ENCODE results near the gene RORB. TPM values are rescaled to one million over a fixed set of nuclear protein-coding genes. Genes with fewer than 3 reads are reported as not detected.
A peak's percentile ranks its signal among the peaks of the same experiment; 100 is the strongest.

The RORB gene
- polyA plus RNA-seq, 1 donor from 2014 or later, result 0.77 TPM

DNA sequence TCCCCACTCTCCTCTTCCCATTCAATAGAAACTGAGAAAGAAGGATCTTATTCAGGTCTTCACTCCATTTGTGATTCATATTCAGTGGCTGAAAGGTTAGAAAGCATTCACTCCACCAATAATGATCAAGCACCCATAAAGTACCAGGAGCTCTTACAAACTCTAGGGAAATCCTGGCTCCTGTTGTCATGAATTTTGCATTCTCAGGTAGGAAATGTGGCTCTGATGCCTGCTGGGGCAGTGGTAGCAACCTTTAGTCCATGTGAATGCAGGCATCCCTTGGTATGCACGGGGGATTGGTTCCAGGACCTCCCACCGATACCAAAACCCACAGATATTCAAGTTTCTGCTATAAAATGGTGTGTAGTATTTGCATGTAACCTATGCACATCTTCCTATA, 3.6 kb upstream of the RORB start:
- Histone ChIP-seq H3K9me2 (ENCODE audit: insufficient read depth, low read length) (no peaks in the 10 kb centered on the region), H3K79me2 (replicated peaks; ENCODE audit: insufficient read depth, low read length) (no peaks in the 10 kb centered on the region), H3K9me3 (ENCODE audit: low read length) (no peaks in the 10 kb centered on the region), H3K27me3 (ENCODE audit: insufficient read depth, low read depth, low read length) (peaks cover 21% of the 10 kb centered on the region), H3K27ac (ENCODE audit: low read length) (no peak overlapping the region), H3K36me3 (ENCODE audit: insufficient read depth, low read length) (no peaks in the 10 kb centered on the region), H3K4me3 (ENCODE audit: low read length) (no peak overlapping the region), H2AFZ (ENCODE audit: low read depth, low read length) (no peak overlapping the region), H3K4me2 (ENCODE audit: low read length) (no peak overlapping the region), H4K20me1 (ENCODE audit: insufficient read depth) (no peaks in the 10 kb centered on the region), H3K9ac (ENCODE audit: low read length) (no peak overlapping the region), H3F3A (ENCODE audit: insufficient read depth, low read length, poor library complexity, severe bottlenecking) (no peaks in the 10 kb centered on the region)
- TF ChIP-seq SMC3 (conservative IDR thresholded peaks at IDR 0.05; ENCODE audit: poor library complexity), result no peak
- TF ChIP-seq POLR2AphosphoS5 (IDR thresholded peaks at IDR 0.05), result no peak
- TF ChIP-seq MXI1 (conservative IDR thresholded peaks at IDR 0.05; ENCODE audit: poor library complexity, severe bottlenecking), result no peak
- TF ChIP-seq EP300 (conservative IDR thresholded peaks at IDR 0.05; ENCODE audit: poor library complexity, severe bottlenecking), result no peak
- TF ChIP-seq RAD21 (conservative IDR thresholded peaks at IDR 0.05), result no peak
- no peak for TF ChIP-seq EZH2 (IDR thresholded peaks at IDR 0.05; ENCODE audit: borderline replicate concordance, insufficient read depth, low read length, poor library complexity, severe bottlenecking)
- no peak for TF ChIP-seq TAF1 (IDR thresholded peaks at IDR 0.05; ENCODE audit: low read depth)
- TF ChIP-seq, protein P1, sequence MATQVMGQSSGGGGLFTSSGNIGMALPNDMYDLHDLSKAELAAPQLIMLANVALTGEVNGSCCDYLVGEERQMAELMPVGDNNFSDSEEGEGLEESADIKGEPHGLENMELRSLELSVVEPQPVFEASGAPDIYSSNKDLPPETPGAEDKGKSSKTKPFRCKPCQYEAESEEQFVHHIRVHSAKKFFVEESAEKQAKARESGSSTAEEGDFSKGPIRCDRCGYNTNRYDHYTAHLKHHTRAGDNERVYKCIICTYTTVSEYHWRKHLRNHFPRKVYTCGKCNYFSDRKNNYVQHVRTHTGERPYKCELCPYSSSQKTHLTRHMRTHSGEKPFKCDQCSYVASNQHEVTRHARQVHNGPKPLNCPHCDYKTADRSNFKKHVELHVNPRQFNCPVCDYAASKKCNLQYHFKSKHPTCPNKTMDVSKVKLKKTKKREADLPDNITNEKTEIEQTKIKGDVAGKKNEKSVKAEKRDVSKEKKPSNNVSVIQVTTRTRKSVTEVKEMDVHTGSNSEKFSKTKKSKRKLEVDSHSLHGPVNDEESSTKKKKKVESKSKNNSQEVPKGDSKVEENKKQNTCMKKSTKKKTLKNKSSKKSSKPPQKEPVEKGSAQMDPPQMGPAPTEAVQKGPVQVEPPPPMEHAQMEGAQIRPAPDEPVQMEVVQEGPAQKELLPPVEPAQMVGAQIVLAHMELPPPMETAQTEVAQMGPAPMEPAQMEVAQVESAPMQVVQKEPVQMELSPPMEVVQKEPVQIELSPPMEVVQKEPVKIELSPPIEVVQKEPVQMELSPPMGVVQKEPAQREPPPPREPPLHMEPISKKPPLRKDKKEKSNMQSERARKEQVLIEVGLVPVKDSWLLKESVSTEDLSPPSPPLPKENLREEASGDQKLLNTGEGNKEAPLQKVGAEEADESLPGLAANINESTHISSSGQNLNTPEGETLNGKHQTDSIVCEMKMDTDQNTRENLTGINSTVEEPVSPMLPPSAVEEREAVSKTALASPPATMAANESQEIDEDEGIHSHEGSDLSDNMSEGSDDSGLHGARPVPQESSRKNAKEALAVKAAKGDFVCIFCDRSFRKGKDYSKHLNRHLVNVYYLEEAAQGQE (IDR thresholded peaks at IDR 0.05; ENCODE audit: borderline replicate concordance), result no peak
- TF ChIP-seq, protein P2, sequence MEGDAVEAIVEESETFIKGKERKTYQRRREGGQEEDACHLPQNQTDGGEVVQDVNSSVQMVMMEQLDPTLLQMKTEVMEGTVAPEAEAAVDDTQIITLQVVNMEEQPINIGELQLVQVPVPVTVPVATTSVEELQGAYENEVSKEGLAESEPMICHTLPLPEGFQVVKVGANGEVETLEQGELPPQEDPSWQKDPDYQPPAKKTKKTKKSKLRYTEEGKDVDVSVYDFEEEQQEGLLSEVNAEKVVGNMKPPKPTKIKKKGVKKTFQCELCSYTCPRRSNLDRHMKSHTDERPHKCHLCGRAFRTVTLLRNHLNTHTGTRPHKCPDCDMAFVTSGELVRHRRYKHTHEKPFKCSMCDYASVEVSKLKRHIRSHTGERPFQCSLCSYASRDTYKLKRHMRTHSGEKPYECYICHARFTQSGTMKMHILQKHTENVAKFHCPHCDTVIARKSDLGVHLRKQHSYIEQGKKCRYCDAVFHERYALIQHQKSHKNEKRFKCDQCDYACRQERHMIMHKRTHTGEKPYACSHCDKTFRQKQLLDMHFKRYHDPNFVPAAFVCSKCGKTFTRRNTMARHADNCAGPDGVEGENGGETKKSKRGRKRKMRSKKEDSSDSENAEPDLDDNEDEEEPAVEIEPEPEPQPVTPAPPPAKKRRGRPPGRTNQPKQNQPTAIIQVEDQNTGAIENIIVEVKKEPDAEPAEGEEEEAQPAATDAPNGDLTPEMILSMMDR (IDR thresholded peaks at IDR 0.05; ENCODE audit: poor library complexity, severe bottlenecking), result no peak

DNA sequence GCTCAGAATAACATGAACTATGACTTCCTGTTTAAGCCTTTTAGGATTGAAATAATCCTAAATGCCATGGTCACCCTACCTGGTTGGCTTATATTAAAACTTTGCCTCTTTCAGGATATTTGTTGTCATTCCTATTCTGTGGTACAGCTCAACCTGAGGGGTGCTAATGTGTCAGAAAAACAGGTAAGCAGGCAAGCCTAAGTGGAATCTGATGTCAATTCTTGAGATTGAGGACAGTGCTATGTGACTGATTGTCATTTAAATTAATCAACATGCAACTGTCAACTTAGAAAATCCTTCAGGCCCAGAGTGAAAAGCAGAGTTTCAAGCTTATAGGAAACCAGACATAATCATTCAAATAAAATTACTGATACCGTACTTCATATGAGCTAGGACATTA, 2.6 kb upstream of the RORB start:
- peaks cover 31% of the 10 kb centered on the region for H3K27me3 ChIP-seq (ENCODE audit: insufficient read depth, low read depth, low read length)
- H2AFZ ChIP-seq (ENCODE audit: low read depth, low read length), result no peak overlapping the region
- H3F3A ChIP-seq (ENCODE audit: insufficient read depth, low read length, poor library complexity, severe bottlenecking), result no peaks in the 10 kb centered on the region
- H3K79me2 ChIP-seq (replicated peaks; ENCODE audit: insufficient read depth, low read length), result no peaks in the 10 kb centered on the region
- no peaks in the 10 kb centered on the region for H3K9me2 ChIP-seq (ENCODE audit: insufficient read depth, low read length)
- H3K4me2 ChIP-seq (ENCODE audit: low read length), result peak overlapping the region; percentile 5
- no peaks in the 10 kb centered on the region for H3K36me3 ChIP-seq (ENCODE audit: insufficient read depth, low read length)
- H3K27ac ChIP-seq (ENCODE audit: low read length), result no peak overlapping the region
- no peaks in the 10 kb centered on the region for H4K20me1 ChIP-seq (ENCODE audit: insufficient read depth)
- no peak overlapping the region for H3K4me3 ChIP-seq (ENCODE audit: low read length)
- H3K9me3 ChIP-seq (ENCODE audit: low read length), result no peaks in the 10 kb centered on the region
- no peak overlapping the region for H3K9ac ChIP-seq (ENCODE audit: low read length)
- TF ChIP-seq, protein P2 (IDR thresholded peaks at IDR 0.05; ENCODE audit: poor library complexity, severe bottlenecking), result no peak
- no peak for TF ChIP-seq EZH2 (IDR thresholded peaks at IDR 0.05; ENCODE audit: borderline replicate concordance, insufficient read depth, low read length, poor library complexity, severe bottlenecking)
- TF ChIP-seq MXI1 (conservative IDR thresholded peaks at IDR 0.05; ENCODE audit: poor library complexity, severe bottlenecking), result no peak
- TF ChIP-seq EP300 (conservative IDR thresholded peaks at IDR 0.05; ENCODE audit: poor library complexity, severe bottlenecking), result peak; percentile 55

All from neural cell (in vitro differentiated cells).